CD14-positive monocyte (primary cell): ENCODE data around the gene COL15A1. TPM values are rescaled to one million over a fixed set of nuclear protein-coding genes. Genes with fewer than 3 reads are reported as not detected.

Experiments used
- DNase-seq, 3 donors: peaks; one replicate each; pipeline ENCODE4 v3.0.0-alpha.2; 2011 to 2022
- H2AFZ ChIP-seq: 2 replicates; pipeline ENCODE4 v1.6.0; 2012; ENCODE audit warnings: mild to moderate bottlenecking, low read depth, low read length, inconsistent platforms; ENCODE audit not compliant: insufficient read depth, poor library complexity, severe bottlenecking
- H3K27ac ChIP-seq, 2 donors: 1 replicate in 1 of 2; 2 replicates in 1 of 2; pipeline ENCODE4 v1.5.1; 2012 to 2013; ENCODE audit warnings: low read length in 2 of 2, control low read depth in 1 of 2, inconsistent platforms in 1 of 2, low read depth in 1 of 2, mild to moderate bottlenecking in 1 of 2
- H3K27me3 ChIP-seq, 2 donors: one replicate each; pipeline versions ENCODE4 v1.6.0 to v1.6.1; 2011 to 2013; ENCODE audit warnings: low read length in 2 of 2; ENCODE audit not compliant: control insufficient read depth in 2 of 2, insufficient read depth in 2 of 2
- H3K36me3 ChIP-seq, 2 donors: replicated peaks in 1 of 2; 1 replicate in 1 of 2; 2 replicates in 1 of 2; pipeline versions ENCODE4 v1.5.1 to v1.6.1; 2012 to 2013; ENCODE audit warnings: low read length in 2 of 2, control low read depth in 1 of 2, inconsistent platforms in 1 of 2, mild to moderate bottlenecking in 1 of 2; ENCODE audit not compliant: insufficient read depth in 2 of 2, control insufficient read depth in 1 of 2
- H3K4me1 ChIP-seq, 2 donors: 1 replicate in 1 of 2; 2 replicates in 1 of 2; pipeline versions ENCODE4 v1.5.1 to v1.6.1; 2012 to 2013; ENCODE audit warnings: low read length in 2 of 2, control low read depth in 1 of 2, inconsistent platforms in 1 of 2, mild to moderate bottlenecking in 1 of 2, moderate library complexity in 1 of 2; ENCODE audit not compliant: insufficient read depth in 2 of 2, control insufficient read depth in 1 of 2
- H3K4me2 ChIP-seq: replicated peaks from 2 replicates; pipeline ENCODE3; 2012; ENCODE audit warnings: low read length, moderate library complexity, mild to moderate bottlenecking; ENCODE audit not compliant: poor library complexity, severe bottlenecking; ENCODE audit errors: extremely low read depth
- H3K4me3 ChIP-seq, 3 experiments: fragments of 200-600 bp in 1 of 3; sonication (generic) in 1 of 3; replicated peaks in 1 of 3; 1 replicate in 2 of 3; 2 replicates in 1 of 3; pipeline ENCODE4 v1.5.1; 2011 to 2013; ENCODE audit warnings: low read length in 3 of 3, mild to moderate bottlenecking in 3 of 3, control low read depth in 2 of 3, low read depth in 2 of 3, inconsistent platforms in 1 of 3, moderate library complexity in 1 of 3
- H3K79me2 ChIP-seq: 2 replicates; pipeline ENCODE4 v1.6.0; 2012; ENCODE audit warnings: mild to moderate bottlenecking, control low read depth, inconsistent platforms, low read length, moderate library complexity; ENCODE audit not compliant: insufficient read depth
- H3K9ac ChIP-seq: 2 replicates; pipeline ENCODE4 v1.6.0; 2017; ENCODE audit warnings: low read length, mild to moderate bottlenecking; ENCODE audit not compliant: insufficient read depth, poor library complexity, severe bottlenecking
- H3K9me3 ChIP-seq, 2 donors: replicated peaks in 1 of 2; 1 replicate in 1 of 2; 2 replicates in 1 of 2; pipeline versions ENCODE4 v1.5.1 to v1.6.1; 2012 to 2013; ENCODE audit warnings: low read length in 2 of 2, control low read depth in 1 of 2; ENCODE audit not compliant: control insufficient read depth in 1 of 2, insufficient read depth in 1 of 2
- H4K20me1 ChIP-seq: 2 replicates; pipeline ENCODE4 v1.6.0; 2012; ENCODE audit warnings: mild to moderate bottlenecking, low read length, control low read depth, moderate library complexity; ENCODE audit not compliant: insufficient read depth
- H3K27ac Mint-ChIP-seq, 7 donors: one replicate each; pipeline ENCODE4 v1.8.0; 2020; ENCODE audit warnings: mild to moderate bottlenecking in 7 of 7, mixed read lengths in 7 of 7, moderate library complexity in 6 of 7, inconsistent platforms in 2 of 7
- H3K27me3 Mint-ChIP-seq, 3 donors: one replicate each; pipeline ENCODE4 v1.8.0; 2021 to 2022; ENCODE audit warnings: low read depth in 3 of 3, mild to moderate bottlenecking in 3 of 3, mixed read lengths in 3 of 3, moderate library complexity in 3 of 3, inconsistent platforms in 1 of 3
- H3K36me3 Mint-ChIP-seq, 2 donors: one replicate each; pipeline ENCODE4 v1.8.0; 2020; ENCODE audit warnings: mixed read lengths in 2 of 2, inconsistent platforms in 1 of 2, mild to moderate bottlenecking in 1 of 2
- H3K4me1 Mint-ChIP-seq: one replicate; pipeline ENCODE4 v1.8.0; 2020; ENCODE audit warnings: mild to moderate bottlenecking, mixed read lengths
- H3K4me3 Mint-ChIP-seq, 2 donors: one replicate each; pipeline ENCODE4 v1.8.0; 2020; ENCODE audit warnings: mild to moderate bottlenecking in 2 of 2, mixed read lengths in 2 of 2, moderate library complexity in 1 of 2
- H3K9me3 Mint-ChIP-seq, 7 donors: one replicate each; pipeline ENCODE4 v1.8.0; 2020 to 2022; ENCODE audit warnings: mixed read lengths in 7 of 7, mild to moderate bottlenecking in 6 of 7, moderate library complexity in 6 of 7, inconsistent platforms in 2 of 7
- WGBS: methylation state at CpG from one replicate; pipeline ENCODE4 v1.1.5; 2013; ENCODE audit warnings: missing lambda C conversion rate; ENCODE audit not compliant: insufficient coverage; 5-methylcytosine and 5-hydroxymethylcytosine counted together
- intact Hi-C, 2 donors: fragments of 100-400 bp; cut with micrococcal nuclease; formaldehyde crosslinking; loops; one replicate each; pipeline versions ENCODE4 v1.15.0 to v1.15.1; 2023
- polyA plus RNA-seq, 3 donors: library from polyadenylated mRNA; depleted of rRNA in 1 of 3; unstranded in 2 of 3; stranded (reverse) in 1 of 3; fragments of 300-500 nt in 2 of 3; fragments of >200 nt in 1 of 3; fragmentation: Illumina TruSeq in 2 of 3; gene quantifications; 1 replicate in 2 of 3; 2 replicates in 1 of 3; pipeline ENCODE4 v1.2.3, GENCODE V29; 2012 to 2021
- TF ChIP-seq, protein P1 (sequence below): fragments of 200-600 bp; IDR thresholded peaks from one replicate; pipeline ENCODE4 v1.8.0; 2022; ENCODE audit warnings: antibody characterized with exemption, mild to moderate bottlenecking

COL15A1 gene
- polyA plus RNA-seq, 3 donors: 0.03 to 0.14 (median 0.11) TPM

DNA sequence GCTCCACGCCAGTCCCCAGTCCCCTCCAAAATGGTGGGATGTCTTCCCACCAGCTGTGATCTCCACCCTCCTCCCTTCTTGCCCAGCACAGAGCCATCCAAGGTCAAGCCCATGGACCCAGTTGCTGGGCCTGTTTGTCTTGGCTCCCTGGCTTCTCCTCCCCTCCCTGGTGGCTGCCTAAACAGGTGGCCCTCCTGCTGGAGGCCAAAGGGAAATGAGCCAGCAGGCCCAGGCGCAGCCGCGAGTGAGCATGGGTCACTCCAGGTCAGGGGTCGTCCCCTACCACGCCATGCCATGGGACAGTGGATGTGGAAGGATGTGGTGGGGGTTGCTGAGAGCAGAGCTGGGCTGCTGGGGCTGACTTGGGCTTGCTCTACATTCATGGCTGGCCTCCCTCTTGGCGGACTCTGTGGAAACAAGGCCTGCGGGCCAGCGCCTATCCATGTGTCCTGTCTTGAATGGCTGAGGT is 33.6 kb downstream of the COL15A1 start:
- H3K4me1 ChIP-seq: peaks cover 4 to 6% of the 10 kb centered on the region in 2 donors
- peaks cover 9% of the 10 kb centered on the region for H3K4me1 Mint-ChIP-seq
- H3K36me3 ChIP-seq: no peaks in the 10 kb centered on the region
- H3K4me2 ChIP-seq: no peak overlapping the region
- H2AFZ ChIP-seq: no peak overlapping the region
- H3K4me3 ChIP-seq: no peak overlapping the region
- H3K27ac Mint-ChIP-seq: no peak overlapping the region
- intact Hi-C loops: loop anchor here in 1 of 2 donors (10.0 kb wide), 1 partner anchor 122 kb away; no protein-coding TSS in a partner anchor
- H3K27me3 ChIP-seq: peaks cover 5 to 16% of the 10 kb centered on the region in 2 donors
- peaks cover 13 to 43% (median 30%) of the 10 kb centered on the region in 3 donors for H3K27me3 Mint-ChIP-seq
- TF ChIP-seq, protein P1, sequence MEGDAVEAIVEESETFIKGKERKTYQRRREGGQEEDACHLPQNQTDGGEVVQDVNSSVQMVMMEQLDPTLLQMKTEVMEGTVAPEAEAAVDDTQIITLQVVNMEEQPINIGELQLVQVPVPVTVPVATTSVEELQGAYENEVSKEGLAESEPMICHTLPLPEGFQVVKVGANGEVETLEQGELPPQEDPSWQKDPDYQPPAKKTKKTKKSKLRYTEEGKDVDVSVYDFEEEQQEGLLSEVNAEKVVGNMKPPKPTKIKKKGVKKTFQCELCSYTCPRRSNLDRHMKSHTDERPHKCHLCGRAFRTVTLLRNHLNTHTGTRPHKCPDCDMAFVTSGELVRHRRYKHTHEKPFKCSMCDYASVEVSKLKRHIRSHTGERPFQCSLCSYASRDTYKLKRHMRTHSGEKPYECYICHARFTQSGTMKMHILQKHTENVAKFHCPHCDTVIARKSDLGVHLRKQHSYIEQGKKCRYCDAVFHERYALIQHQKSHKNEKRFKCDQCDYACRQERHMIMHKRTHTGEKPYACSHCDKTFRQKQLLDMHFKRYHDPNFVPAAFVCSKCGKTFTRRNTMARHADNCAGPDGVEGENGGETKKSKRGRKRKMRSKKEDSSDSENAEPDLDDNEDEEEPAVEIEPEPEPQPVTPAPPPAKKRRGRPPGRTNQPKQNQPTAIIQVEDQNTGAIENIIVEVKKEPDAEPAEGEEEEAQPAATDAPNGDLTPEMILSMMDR: no peak
- no peaks in the 10 kb centered on the region for H3K79me2 ChIP-seq
- peaks cover 0 to 1% (median 0%) of the 10 kb centered on the region in 7 donors for H3K9me3 Mint-ChIP-seq
- H4K20me1 ChIP-seq: no peaks in the 10 kb centered on the region
- no peaks in the 10 kb centered on the region for H3K36me3 Mint-ChIP-seq
- no peak overlapping the region for H3K27ac ChIP-seq
- H3K9ac ChIP-seq: no peak overlapping the region
- H3K4me3 Mint-ChIP-seq: no peak overlapping the region
- 71% methylated on average over 6 of the region's 9 CpGs for WGBS
- H3K9me3 ChIP-seq: no peaks in the 10 kb centered on the region
- DNase-seq: no peak

DNA sequence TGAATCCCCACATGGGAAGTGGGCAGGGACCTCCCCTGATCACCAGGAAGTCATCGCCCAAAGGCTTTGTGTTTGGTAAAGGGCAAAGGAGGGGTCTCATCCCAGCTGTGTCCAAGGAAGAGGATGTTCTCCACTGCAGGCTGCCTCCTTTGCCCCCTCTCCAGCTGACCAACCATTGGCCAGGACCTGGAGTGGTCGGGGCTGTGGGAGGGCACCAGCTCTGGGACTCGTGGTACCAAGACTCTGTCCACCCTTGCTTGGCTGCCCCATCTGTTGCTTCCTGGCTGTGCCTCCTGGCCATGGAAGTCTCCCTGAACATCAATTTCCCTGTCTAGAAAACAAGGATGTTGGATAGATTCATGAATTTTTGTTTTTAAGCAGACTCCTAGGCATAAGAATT is 34.1 kb downstream of the COL15A1 start:
- H3K4me3 ChIP-seq: no peak overlapping the region
- H3K9me3 Mint-ChIP-seq: peaks cover 0 to 1% (median 0%) of the 10 kb centered on the region in 7 donors
- no peaks in the 10 kb centered on the region for H4K20me1 ChIP-seq
- DNase-seq: no peak
- H3K27ac ChIP-seq: no peak overlapping the region
- H3K79me2 ChIP-seq: no peaks in the 10 kb centered on the region
- no peak overlapping the region for H2AFZ ChIP-seq
- H3K27me3 Mint-ChIP-seq: peaks cover 13 to 40% (median 30%) of the 10 kb centered on the region in 3 donors
- no peak overlapping the region for H3K4me3 Mint-ChIP-seq
- WGBS: no CpG with 5 or more reads among the region's 3 CpGs
- intact Hi-C loops: loop anchor here in 1 of 2 donors (10.0 kb wide), 1 partner anchor 123 kb away; no protein-coding TSS in a partner anchor
- H3K9me3 ChIP-seq: no peaks in the 10 kb centered on the region
- peaks cover 4 to 6% of the 10 kb centered on the region in 2 donors for H3K4me1 ChIP-seq
- H3K9ac ChIP-seq: no peak overlapping the region
- peaks cover 9% of the 10 kb centered on the region for H3K4me1 Mint-ChIP-seq
- H3K4me2 ChIP-seq: no peak overlapping the region
- TF ChIP-seq, protein P1: no peak
- peaks cover 5 to 16% of the 10 kb centered on the region in 2 donors for H3K27me3 ChIP-seq
- no peak overlapping the region for H3K27ac Mint-ChIP-seq
- no peaks in the 10 kb centered on the region for H3K36me3 Mint-ChIP-seq
- no peaks in the 10 kb centered on the region for H3K36me3 ChIP-seq
